HEK293T (cell line): ENCODE measurements around the gene WDR37.

Experiments used
- ELF4 ChIP-seq: fragments of 450-650 bp; IDR thresholded peaks from 2 replicates; pipeline ENCODE4 v1.6.1; 2017; ENCODE audit warnings: antibody characterized with exemption
- FOXK2 ChIP-seq: fragments of 450-650 bp; IDR thresholded peaks from 2 replicates; pipeline ENCODE4 v1.6.1; 2016; ENCODE audit warnings: mild to moderate bottlenecking
- FOXM1 ChIP-seq: fragments of 450-650 bp; IDR thresholded peaks from 2 replicates; pipeline ENCODE4 v1.6.1; 2017; ENCODE audit warnings: mild to moderate bottlenecking, borderline replicate concordance
- LEF1 ChIP-seq: fragments of 450-650 bp; IDR thresholded peaks from 2 replicates; pipeline ENCODE4 v1.6.1; 2017; ENCODE audit warnings: mild to moderate bottlenecking, borderline replicate concordance
- NFRKB ChIP-seq: fragments of 450-650 bp; IDR thresholded peaks from 2 replicates; pipeline ENCODE4 v1.6.1; 2016; ENCODE audit warnings: mild to moderate bottlenecking, moderate library complexity
- SUZ12 ChIP-seq: fragments of 450-650 bp; IDR thresholded peaks from 2 replicates; pipeline ENCODE4 v1.6.1; 2016; ENCODE audit warnings: mild to moderate bottlenecking

DNA sequence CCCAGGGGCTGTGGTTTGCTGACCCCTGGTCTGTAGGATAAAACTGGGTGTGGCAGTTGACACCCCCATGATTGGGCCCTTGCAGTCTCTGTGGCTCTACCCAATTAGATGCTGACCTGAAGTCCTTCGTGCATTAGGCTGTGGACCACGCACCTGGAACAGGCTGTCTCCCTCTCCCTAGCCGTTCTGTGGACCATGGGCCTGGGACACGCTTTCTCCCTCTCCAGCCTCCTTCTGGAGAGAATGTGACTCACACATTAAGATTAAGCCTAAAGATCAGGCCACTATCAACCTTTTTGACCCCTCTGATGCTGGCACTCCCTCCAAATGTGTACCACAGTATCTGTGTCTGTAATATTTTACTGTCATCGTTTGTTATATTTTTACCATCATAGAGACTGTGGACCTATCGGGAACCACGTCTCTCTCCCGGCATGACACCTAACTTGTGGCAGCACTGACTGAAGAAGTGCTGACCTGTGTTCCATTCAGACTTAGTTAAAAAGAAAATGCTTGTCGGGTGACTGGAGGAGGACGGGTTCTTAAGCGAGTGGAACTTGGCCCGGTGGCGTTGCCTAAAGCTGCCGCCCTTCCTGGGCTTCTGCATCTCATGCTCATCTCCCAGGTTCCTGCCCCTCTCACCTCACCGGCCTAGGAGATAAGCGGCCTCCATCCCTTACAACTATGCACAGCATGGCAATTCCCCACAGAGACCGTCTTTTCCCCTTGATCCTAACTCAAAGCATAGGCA, 92.8 kb downstream of the WDR37 start:
- TF ChIP-seq NFRKB (no peak), SUZ12 (no peak), ELF4 (no peak), FOXM1 (no peak), FOXK2 (no peak), LEF1 (no peak)
